Lung (tissue), 12 donors: ENCODE measurements around the gene PRKN. TPM values are rescaled to one million over a fixed set of nuclear protein-coding genes. Genes with fewer than 3 reads are reported as not detected.

Experiments used
- ATAC-seq: fragments of 200-7000 bp; cut with Tn5 transposase; one replicate; pipeline ENCODE4 v1.9.1; 2020; ENCODE audit warnings: moderate number of reproducible peaks; ENCODE audit not compliant: insufficient read depth, low FRiP score
- DNase-seq, 3 donors: peaks; one replicate each; pipeline ENCODE4 v3.0.0-alpha.2; 2013 to 2017
- H3K27ac ChIP-seq, 2 donors: one replicate each; pipeline ENCODE4 v1.5.1; 2013; ENCODE audit warnings: mild to moderate bottlenecking in 2 of 2, moderate library complexity in 2 of 2, control low read depth in 1 of 2, inconsistent platforms in 1 of 2, low read depth in 1 of 2, low read length in 1 of 2
- H3K27me3 ChIP-seq, 3 donors: one replicate each; pipeline ENCODE4 v1.5.1; 2013; ENCODE audit warnings: low read length in 2 of 3; ENCODE audit not compliant: control insufficient read depth in 3 of 3, insufficient read depth in 3 of 3
- H3K36me3 ChIP-seq, 4 donors: one replicate each; pipeline ENCODE4 v1.5.1; 2013; ENCODE audit warnings: low read length in 4 of 4, mild to moderate bottlenecking in 1 of 4, moderate library complexity in 1 of 4; ENCODE audit not compliant: control insufficient read depth in 4 of 4, insufficient read depth in 4 of 4
- H3K4me1 ChIP-seq, 5 donors: one replicate each; pipeline ENCODE4 v1.5.1; 2013; ENCODE audit warnings: low read length in 5 of 5, mild to moderate bottlenecking in 2 of 5, moderate library complexity in 1 of 5; ENCODE audit not compliant: control insufficient read depth in 5 of 5, insufficient read depth in 5 of 5
- H3K4me3 ChIP-seq: one replicate; pipeline ENCODE4 v1.5.1; 2013; ENCODE audit warnings: mild to moderate bottlenecking, control low read depth, moderate library complexity
- H3K9ac ChIP-seq, 2 donors: one replicate each; pipeline ENCODE4 v1.5.1; 2013; ENCODE audit warnings: low read length in 2 of 2, control low read depth in 1 of 2; ENCODE audit not compliant: insufficient read depth in 1 of 2
- H3K9me3 ChIP-seq, 4 donors: one replicate each; pipeline ENCODE4 v1.5.1; 2013; ENCODE audit warnings: low read length in 3 of 4, mild to moderate bottlenecking in 1 of 4, moderate library complexity in 1 of 4; ENCODE audit not compliant: control insufficient read depth in 4 of 4, insufficient read depth in 3 of 4
- WGBS, 2 donors: extraction: QIAGEN DNeasy Blood & Tissue Kit; methylation state at CpG; one replicate each; pipeline ENCODE4 v1.1.7; 2013; 5-methylcytosine and 5-hydroxymethylcytosine counted together
- polyA plus RNA-seq, 2 donors: library from polyadenylated mRNA; stranded (reverse); fragments of 200-250 nt; gene quantifications; one replicate each; pipeline ENCODE4 v1.2.1, GENCODE V29; 2013
- total RNA-seq, 2 donors: library from RNA; depleted of rRNA in 1 of 2; stranded (reverse); fragments of >200 nt in 1 of 2; gene quantifications; one replicate each; pipeline ENCODE4 v1.2.1, GENCODE V29; 2014 to 2021
- TF ChIP-seq, protein P1 (sequence below): IDR thresholded peaks from 2 replicates; pipeline ENCODE4 v1.5.1; 2012; ENCODE audit warnings: mild to moderate bottlenecking; ENCODE audit errors: control extremely low read depth, extremely low read depth
- donor health status: control.
- donor health status: control.
- donor health status: Bipolar disorder and iron deficiency.
- donor health status: healthy.
- donor health status: DM: yes; HTN: yes; CAD: no.

Gene PRKN
- total and polyA plus RNA-seq, 4 donors: 0.27 to 11.2 (median 3.1) TPM

DNA sequence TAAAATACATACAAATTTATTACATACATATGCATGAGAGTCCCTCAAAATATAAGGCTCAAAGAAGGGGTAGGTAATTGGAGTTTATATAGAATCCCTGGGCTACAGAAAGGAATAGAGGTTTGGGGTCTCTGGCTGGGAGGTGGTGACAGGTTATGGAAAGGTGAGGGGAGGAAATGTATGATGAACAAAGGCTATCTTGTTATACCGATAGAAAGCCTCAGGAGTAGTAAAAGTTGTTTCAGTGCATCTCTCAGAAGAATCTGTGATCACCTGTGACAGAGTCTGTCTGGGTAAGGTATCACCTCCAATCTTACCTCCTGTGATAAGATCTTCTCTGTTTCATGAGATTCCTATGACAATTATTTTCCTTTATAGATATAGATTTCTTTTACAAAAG is 1200.8 kb downstream of the PRKN start:
- peaks cover 0 to 3% (median 0%) of the 10 kb centered on the region in 4 donors for H3K9me3 ChIP-seq
- TF ChIP-seq, protein P1, sequence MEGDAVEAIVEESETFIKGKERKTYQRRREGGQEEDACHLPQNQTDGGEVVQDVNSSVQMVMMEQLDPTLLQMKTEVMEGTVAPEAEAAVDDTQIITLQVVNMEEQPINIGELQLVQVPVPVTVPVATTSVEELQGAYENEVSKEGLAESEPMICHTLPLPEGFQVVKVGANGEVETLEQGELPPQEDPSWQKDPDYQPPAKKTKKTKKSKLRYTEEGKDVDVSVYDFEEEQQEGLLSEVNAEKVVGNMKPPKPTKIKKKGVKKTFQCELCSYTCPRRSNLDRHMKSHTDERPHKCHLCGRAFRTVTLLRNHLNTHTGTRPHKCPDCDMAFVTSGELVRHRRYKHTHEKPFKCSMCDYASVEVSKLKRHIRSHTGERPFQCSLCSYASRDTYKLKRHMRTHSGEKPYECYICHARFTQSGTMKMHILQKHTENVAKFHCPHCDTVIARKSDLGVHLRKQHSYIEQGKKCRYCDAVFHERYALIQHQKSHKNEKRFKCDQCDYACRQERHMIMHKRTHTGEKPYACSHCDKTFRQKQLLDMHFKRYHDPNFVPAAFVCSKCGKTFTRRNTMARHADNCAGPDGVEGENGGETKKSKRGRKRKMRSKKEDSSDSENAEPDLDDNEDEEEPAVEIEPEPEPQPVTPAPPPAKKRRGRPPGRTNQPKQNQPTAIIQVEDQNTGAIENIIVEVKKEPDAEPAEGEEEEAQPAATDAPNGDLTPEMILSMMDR: no peak
- no peaks in the 10 kb centered on the region for H3K4me1 ChIP-seq
- H3K27me3 ChIP-seq: no peaks in the 10 kb centered on the region
- no peak overlapping the region for H3K9ac ChIP-seq
- no peak for DNase-seq
- H3K27ac ChIP-seq: no peak overlapping the region
- ATAC-seq: no peak
- H3K36me3 ChIP-seq: no peaks in the 10 kb centered on the region
- H3K4me3 ChIP-seq: no peak overlapping the region
- WGBS, 2 donors: 87 to 98% methylated on average over 1 of the region's 1 CpG

DNA sequence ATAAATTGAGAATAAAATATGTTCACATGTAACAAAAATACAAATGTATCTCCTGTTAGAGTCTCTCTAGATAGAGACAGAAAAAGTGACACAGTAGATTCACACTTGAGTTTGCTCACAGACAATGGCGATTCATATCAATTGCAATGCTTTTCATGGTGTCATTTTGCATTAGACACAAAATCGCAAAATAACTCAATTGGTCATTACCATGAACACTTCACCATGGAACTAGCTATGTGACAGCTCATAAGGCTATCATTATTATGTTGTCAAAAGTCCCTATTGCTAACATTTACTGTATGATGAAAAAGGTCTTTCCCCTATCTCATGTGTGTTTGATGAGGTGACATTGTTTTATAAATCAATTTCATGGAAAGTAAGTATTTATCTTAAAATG is 1204.2 kb downstream of the PRKN start:
- ATAC-seq: no peak
- Histone ChIP-seq H3K27ac (no peak overlapping the region), H3K27me3 (no peaks in the 10 kb centered on the region), H3K4me1 (no peaks in the 10 kb centered on the region), H3K9me3 (peaks cover 0 to 6% (median 0%) of the 10 kb centered on the region in 4 donors), H3K9ac (no peak overlapping the region), H3K36me3 (no peaks in the 10 kb centered on the region), H3K4me3 (no peak overlapping the region)
- TF ChIP-seq, protein P1: no peak
- no peak for DNase-seq
- 76 to 85% methylated on average over 2 of the region's 2 CpGs for WGBS, 2 donors

DNA sequence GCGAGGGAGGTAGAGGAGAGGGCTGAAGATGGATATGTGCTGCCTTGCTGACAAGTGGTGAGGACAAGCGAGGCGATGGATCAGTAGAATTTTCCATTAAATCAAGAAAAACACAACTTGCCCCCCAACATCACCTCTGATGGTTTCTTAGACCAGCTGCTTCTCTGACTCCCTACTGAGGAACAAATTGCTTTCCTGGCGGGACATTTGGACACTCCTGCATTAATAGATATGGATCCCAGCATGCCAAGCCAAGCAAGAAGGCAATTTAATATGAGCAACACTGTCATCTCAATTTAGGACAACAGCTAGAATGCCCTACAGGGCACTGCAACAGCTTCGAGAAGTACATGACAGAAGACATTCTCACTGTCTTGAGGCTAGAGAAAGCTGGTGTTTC is 1205.3 kb downstream of the PRKN start:
- DNase-seq (no peak), ATAC-seq (no peak)
- Histone ChIP-seq H3K4me3 (no peak overlapping the region), H3K9me3 (peaks cover 0 to 5% (median 0%) of the 10 kb centered on the region in 4 donors), H3K27ac (no peak overlapping the region), H3K4me1 (no peaks in the 10 kb centered on the region), H3K9ac (no peak overlapping the region), H3K27me3 (no peaks in the 10 kb centered on the region), H3K36me3 (no peaks in the 10 kb centered on the region)
- TF ChIP-seq, protein P1: no peak
- WGBS, 2 donors: 81 to 95% methylated on average over 5 of the region's 5 CpGs

DNA sequence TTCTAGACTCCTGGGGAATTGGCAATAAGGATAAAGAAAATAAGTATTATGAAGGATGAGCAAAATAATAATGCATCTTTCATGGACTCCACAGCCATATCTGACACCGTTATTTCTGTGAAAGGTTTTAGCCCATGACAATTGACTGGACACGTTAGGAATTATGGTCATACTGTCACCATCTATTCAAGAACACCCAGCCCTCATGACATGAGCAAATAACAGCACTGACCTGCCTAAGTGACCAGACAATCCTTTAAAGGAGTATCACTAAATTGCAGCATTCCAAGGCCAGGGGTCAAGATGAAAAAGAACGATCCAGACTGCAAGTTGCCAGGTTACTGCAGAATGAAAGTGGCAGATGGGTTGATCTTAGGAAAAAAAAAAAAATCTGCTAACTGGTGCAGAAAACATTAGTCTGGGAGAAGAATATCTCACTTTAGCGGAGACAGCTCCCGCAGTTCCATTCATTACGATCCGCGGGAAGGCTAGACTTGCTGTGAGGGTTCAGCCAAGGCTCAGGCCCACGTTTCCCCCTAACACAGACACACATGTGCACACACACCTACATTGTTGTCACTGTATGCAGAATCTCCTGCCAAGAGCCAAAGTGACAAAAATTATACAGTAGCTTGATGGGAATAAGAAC is 1216.0 kb downstream of the PRKN start:
- no peaks in the 10 kb centered on the region for H3K36me3 ChIP-seq
- H3K9me3 ChIP-seq: no peaks in the 10 kb centered on the region
- H3K27ac ChIP-seq: no peak overlapping the region
- DNase-seq (no peak), ATAC-seq (no peak)
- TF ChIP-seq, protein P1: no peak
- WGBS, 2 donors: 73 to 79% methylated on average over 9 of the region's 9 CpGs
- H3K9ac ChIP-seq: no peak overlapping the region
- H3K4me1 ChIP-seq: no peaks in the 10 kb centered on the region
- H3K27me3 ChIP-seq: no peaks in the 10 kb centered on the region
- no peak overlapping the region for H3K4me3 ChIP-seq
